IMR-90 (cell line): ENCODE data around the gene MSMO1.

Source experiments
- BHLHE40 ChIP-seq: fragments of 150-350 bp; IDR thresholded peaks from 2 replicates; pipeline ENCODE4 v1.6.1; 2016; ENCODE audit warnings: mild to moderate bottlenecking, low read depth, low read length
- CEBPB ChIP-seq: IDR thresholded peaks from 2 replicates; pipeline ENCODE4 v1.6.1; 2012; ENCODE audit warnings: low read depth, low read length, improper control_type of control experiment
- CHD1 ChIP-seq: IDR thresholded peaks from 2 replicates; pipeline ENCODE4 v1.6.1; 2012; ENCODE audit warnings: low read depth, low read length, improper control_type of control experiment
- FOS ChIP-seq: fragments of 150-350 bp; IDR thresholded peaks from 2 replicates; pipeline ENCODE4 v1.6.1; 2016; ENCODE audit warnings: low read depth, low read length
- MAZ ChIP-seq: IDR thresholded peaks from 2 replicates; pipeline ENCODE4 v1.6.1; 2012; ENCODE audit warnings: low read depth, mild to moderate bottlenecking, low read length, improper control_type of control experiment, moderate library complexity, borderline replicate concordance
- POLR2A ChIP-seq: IDR thresholded peaks from 2 replicates; pipeline ENCODE4 v1.6.1; 2012; ENCODE audit warnings: mild to moderate bottlenecking, low read depth, low read length
- RAD21 ChIP-seq: IDR thresholded peaks from 2 replicates; pipeline ENCODE4 v1.6.1; 2012; ENCODE audit warnings: low read length, improper control_type of control experiment
- RCOR1 ChIP-seq: IDR thresholded peaks from 2 replicates; pipeline ENCODE4 v1.6.1; 2012; ENCODE audit warnings: mild to moderate bottlenecking, low read length, improper control_type of control experiment; ENCODE audit not compliant: insufficient replicate concordance
- RFX5 ChIP-seq: IDR thresholded peaks from 2 replicates; pipeline ENCODE4 v1.8.0; 2012; ENCODE audit warnings: low read depth, mild to moderate bottlenecking, low read length, moderate library complexity
- SMC3 ChIP-seq: fragments of 150-350 bp; IDR thresholded peaks from 2 replicates; pipeline ENCODE4 v1.6.1; 2016; ENCODE audit warnings: low read depth, mild to moderate bottlenecking, antibody characterized with exemption, low read length, moderate library complexity
- TF ChIP-seq, protein P1 (sequence below): conservative IDR thresholded peaks from 2 replicates; pipeline ENCODE4 v1.5.1; 2012; ENCODE audit warnings: mild to moderate bottlenecking, low read depth, low read length, improper control_type of control experiment
- TF ChIP-seq, protein P2 (sequence below): fragments of 150-350 bp; IDR thresholded peaks from 2 replicates; pipeline ENCODE4 v1.6.1; 2016; ENCODE audit warnings: low read depth, mild to moderate bottlenecking, low read length, moderate library complexity, borderline replicate concordance
- TF ChIP-seq, protein P3 (sequence below): fragments of 150-350 bp; IDR thresholded peaks from 2 replicates; pipeline ENCODE4 v1.6.1; 2017; ENCODE audit warnings: mild to moderate bottlenecking, antibody characterized with exemption, low read length, low read depth

DNA sequence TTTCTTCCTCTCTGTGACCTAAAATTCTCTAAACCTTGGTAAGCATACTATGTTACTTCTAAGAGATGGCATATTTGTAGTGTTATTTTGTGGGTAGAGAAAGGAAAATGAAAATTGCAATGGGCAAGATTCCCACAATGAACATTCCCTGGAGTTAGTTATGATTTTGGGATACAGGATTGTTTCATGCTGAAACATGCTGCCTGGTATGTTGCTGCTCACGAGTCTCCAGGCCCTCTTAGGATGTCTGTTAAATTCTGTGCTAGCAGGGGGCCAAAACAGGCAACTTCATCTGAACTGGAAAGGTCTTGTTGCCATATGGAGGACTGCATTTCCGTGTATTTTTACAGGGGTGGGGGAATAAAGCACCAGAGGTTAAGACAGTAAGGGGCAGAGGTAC lies 18.9 kb upstream of the MSMO1 start:
- TF ChIP-seq, protein P1, sequence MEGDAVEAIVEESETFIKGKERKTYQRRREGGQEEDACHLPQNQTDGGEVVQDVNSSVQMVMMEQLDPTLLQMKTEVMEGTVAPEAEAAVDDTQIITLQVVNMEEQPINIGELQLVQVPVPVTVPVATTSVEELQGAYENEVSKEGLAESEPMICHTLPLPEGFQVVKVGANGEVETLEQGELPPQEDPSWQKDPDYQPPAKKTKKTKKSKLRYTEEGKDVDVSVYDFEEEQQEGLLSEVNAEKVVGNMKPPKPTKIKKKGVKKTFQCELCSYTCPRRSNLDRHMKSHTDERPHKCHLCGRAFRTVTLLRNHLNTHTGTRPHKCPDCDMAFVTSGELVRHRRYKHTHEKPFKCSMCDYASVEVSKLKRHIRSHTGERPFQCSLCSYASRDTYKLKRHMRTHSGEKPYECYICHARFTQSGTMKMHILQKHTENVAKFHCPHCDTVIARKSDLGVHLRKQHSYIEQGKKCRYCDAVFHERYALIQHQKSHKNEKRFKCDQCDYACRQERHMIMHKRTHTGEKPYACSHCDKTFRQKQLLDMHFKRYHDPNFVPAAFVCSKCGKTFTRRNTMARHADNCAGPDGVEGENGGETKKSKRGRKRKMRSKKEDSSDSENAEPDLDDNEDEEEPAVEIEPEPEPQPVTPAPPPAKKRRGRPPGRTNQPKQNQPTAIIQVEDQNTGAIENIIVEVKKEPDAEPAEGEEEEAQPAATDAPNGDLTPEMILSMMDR = no peak
- TF ChIP-seq RCOR1 (no peak), POLR2A (no peak), CEBPB (no peak), BHLHE40 (no peak), CHD1 (no peak), MAZ (no peak), RFX5 (no peak), FOS (no peak), RAD21 (no peak), SMC3 (no peak)
- TF ChIP-seq, protein P2, sequence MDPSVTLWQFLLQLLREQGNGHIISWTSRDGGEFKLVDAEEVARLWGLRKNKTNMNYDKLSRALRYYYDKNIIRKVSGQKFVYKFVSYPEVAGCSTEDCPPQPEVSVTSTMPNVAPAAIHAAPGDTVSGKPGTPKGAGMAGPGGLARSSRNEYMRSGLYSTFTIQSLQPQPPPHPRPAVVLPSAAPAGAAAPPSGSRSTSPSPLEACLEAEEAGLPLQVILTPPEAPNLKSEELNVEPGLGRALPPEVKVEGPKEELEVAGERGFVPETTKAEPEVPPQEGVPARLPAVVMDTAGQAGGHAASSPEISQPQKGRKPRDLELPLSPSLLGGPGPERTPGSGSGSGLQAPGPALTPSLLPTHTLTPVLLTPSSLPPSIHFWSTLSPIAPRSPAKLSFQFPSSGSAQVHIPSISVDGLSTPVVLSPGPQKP = no peak
- TF ChIP-seq, protein P3, sequence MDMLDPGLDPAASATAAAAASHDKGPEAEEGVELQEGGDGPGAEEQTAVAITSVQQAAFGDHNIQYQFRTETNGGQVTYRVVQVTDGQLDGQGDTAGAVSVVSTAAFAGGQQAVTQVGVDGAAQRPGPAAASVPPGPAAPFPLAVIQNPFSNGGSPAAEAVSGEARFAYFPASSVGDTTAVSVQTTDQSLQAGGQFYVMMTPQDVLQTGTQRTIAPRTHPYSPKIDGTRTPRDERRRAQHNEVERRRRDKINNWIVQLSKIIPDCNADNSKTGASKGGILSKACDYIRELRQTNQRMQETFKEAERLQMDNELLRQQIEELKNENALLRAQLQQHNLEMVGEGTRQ = no peak
